D721Med (cell line): ENCODE measurements around the gene MCTP1.
"Not testable (repeated sequence)": the region's sequence is repeated elsewhere in the genome, so short reads cannot be mapped to it uniquely, and the experiment has no call there.

Experiments
- DNase-seq: peaks from one replicate; pipeline ENCODE4 v3.0.0; 2011; ENCODE audit warnings: low spot score; ENCODE audit not compliant: insufficient read length
- FAIRE-seq: peaks from 2 replicates; lab custom pipeline; 2011; peaks lifted over from hg19 to GRCh38; lab: Jason Lieb, UNC
- TF ChIP-seq, protein P1 (sequence below): IDR thresholded peaks from 2 replicates; pipeline ENCODE4 v1.5.1; 2012; ENCODE audit warnings: mild to moderate bottlenecking, control low read depth; ENCODE audit not compliant: insufficient read depth; ENCODE audit errors: missing control alignments

The MCTP1 gene

DNA sequence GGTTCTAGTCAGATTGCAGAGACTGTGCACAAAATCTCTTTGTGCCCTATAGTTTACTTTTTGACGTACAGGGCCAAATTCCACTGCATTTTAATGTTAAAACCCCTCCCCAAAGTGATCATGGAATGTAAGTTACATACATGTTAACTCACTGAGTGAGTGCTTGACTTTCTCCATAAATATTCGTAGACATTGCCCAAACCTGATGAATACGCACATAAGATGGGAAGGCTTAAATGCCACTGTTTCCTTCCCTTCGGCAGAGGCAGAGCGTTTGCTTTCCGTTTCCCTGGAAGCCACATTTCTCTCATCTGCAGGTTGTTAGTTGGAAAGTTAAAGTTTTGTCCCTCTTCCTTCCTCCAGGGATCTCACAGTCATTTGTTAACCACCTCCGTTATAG is 286.2 kb downstream of the MCTP1 start:
- TF ChIP-seq, protein P1, sequence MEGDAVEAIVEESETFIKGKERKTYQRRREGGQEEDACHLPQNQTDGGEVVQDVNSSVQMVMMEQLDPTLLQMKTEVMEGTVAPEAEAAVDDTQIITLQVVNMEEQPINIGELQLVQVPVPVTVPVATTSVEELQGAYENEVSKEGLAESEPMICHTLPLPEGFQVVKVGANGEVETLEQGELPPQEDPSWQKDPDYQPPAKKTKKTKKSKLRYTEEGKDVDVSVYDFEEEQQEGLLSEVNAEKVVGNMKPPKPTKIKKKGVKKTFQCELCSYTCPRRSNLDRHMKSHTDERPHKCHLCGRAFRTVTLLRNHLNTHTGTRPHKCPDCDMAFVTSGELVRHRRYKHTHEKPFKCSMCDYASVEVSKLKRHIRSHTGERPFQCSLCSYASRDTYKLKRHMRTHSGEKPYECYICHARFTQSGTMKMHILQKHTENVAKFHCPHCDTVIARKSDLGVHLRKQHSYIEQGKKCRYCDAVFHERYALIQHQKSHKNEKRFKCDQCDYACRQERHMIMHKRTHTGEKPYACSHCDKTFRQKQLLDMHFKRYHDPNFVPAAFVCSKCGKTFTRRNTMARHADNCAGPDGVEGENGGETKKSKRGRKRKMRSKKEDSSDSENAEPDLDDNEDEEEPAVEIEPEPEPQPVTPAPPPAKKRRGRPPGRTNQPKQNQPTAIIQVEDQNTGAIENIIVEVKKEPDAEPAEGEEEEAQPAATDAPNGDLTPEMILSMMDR = no peak
- FAIRE-seq (no peak), DNase-seq (no peak)

DNA sequence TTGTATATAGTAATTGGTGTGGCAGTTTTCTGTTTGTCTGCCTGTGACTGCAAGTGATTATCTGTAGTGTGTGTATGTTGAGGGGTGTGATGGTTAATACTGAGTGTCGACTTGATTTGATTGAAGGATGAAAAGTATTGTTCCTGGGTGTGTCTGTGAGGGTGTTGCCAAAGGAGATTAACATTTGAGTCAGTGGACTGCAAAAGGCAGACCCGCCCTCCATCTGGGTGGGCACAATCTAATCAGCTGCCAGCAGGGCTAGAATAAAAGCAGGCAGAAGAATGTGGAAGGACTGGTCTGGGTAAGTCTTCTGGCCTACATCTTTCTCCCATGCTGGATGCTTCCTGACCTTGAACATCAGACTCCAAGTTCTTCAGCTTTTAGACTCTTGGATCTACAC is 290.4 kb downstream of the MCTP1 start:
- FAIRE-seq, DNase-seq: not testable (repeated sequence)

- TF ChIP-seq, protein P1 = no peak
- no peak for FAIRE-seq
- no peak for DNase-seq
These were observed 291.4 kb downstream of the MCTP1 start for GRCh38 chr5:94993491-94993890.

DNA sequence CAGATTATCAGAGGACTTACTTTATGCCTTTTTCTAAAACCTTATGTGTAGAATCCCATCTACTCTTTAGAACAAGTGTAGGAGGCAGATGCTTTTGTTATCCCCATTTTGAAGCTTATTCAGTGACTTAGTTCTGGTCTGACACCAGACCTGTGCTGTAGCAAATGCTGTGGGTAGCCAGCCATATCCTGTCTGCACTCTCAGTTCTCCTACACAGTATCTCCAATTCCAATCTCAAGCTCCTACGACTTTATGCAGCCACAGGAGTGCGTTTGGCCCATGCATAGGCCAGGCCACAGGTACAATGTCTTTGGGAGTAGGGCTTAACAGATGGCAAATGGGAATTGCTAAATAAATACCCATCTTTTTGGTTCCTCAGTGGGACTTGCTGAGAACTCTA is 292.6 kb downstream of the MCTP1 start:
- TF ChIP-seq, protein P1 = no peak
- no peak for FAIRE-seq
- no peak for DNase-seq

DNA sequence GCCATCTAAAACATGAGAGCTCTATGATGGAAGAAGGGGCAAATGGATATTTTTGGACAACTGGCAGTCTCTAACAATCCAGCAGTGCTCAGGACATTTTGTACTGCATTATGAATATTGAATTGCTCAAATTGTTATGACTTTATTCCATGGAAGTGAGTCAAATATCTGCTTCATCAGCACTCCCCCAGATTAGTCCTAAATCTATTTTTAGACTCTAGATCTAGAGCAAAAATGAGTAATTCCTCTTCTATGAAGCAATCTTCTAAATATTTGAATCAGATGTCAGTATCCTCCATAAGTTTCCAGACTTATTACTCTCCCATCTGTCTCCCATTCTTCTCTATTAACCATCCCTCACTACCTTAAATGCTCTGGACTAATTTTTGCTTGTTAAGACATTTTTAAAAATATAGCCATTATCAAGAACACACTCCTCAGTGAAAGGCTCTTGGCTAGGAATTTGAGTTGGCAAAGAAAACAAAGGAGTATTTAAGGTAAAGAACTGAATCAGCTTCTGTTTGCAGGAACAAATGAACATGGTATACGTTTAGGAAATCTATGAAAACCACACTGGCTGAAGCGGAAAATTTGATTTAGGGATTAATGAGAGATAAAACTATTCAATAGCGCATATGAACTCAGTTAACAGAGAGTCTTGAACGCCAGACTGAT is 300.9 kb downstream of the MCTP1 start:
- FAIRE-seq = no peak
- TF ChIP-seq, protein P1 = no peak
- DNase-seq = no peak

GRCh38 chr5:94977437-94977836 is 307.5 kb downstream of the MCTP1 start:
- DNase-seq = no peak
- TF ChIP-seq, protein P1 = no peak
- FAIRE-seq = no peak

DNA sequence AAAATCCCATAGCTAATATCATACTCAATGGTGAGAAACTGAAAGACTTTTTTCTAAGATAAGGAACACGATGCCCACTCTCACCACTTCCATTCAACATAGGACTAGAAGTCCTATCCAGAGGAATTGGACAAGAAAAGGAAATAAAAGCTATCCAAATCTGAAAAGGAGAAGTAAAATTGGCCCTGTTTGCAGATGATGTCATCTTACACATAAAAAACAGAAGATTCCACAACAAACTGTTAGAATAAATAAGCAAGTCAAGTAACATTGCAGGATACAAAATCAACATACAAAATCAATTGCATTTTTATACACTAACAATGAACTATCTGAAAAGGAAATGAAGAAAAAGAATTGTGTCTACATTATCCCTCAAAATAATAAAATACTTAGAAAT is 308.0 kb downstream of the MCTP1 start:
- TF ChIP-seq, protein P1 = no peak
- no peak for FAIRE-seq

More for the DNA sequence above, 308.0 kb downstream of the MCTP1 start:
- no peak for DNase-seq
